MM.1S (cell line): ENCODE data around the gene XXYLT1.

Source experiments
- EZH2 ChIP-seq: fragments of 300-600 bp; sonication (generic); optimal IDR thresholded peaks from 2 replicates; pipeline ENCODE3; 2017; ENCODE audit warnings: low read depth, mild to moderate bottlenecking, antibody characterized with exemption, low read length, mixed read lengths
- EZH2phosphoT487 ChIP-seq: fragments of 300-600 bp; sonication (generic); IDR thresholded peaks from 2 replicates; pipeline ENCODE4 v1.6.1; 2018; ENCODE audit warnings: antibody characterized with exemption, low read length
- TF ChIP-seq, protein P1 (sequence below): fragments of 300-600 bp; sonication (generic); IDR thresholded peaks from 2 replicates; pipeline ENCODE4 v1.5.1; 2016; ENCODE audit warnings: antibody characterized with exemption, low read length, mixed read lengths

DNA sequence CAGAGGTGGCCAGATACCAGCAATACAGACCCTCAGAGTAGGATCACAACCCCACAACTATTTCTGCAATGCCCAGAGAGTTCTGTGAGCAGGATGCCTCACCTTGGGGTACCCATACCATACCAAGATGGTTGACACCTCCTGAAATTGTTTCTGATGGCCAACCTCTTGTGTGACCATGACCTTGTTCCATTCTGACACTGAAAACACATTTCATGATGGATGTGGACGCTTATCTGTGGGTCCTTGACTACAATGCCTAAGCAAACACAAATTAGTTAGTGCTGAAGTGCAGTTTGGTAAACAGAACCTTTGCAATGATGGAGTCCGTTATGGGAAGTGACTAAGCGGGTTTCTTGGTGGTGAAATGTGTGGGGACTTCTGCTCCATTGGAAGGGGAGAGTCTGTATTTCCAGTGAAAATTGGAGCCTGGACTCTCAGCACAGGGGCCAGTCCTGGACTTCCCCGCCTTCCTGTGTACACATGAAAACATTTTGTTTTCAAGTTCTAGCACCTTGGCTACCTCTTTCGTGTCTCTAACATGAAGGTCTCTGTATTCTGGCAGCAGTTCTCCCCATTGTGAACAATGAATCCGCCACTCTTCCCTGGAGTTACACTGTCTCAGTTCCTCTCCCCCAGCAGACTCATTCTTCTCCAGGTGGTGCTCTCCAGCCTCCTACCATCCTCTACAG is 106.2 kb downstream of the XXYLT1 start:
- TF ChIP-seq, protein P1, sequence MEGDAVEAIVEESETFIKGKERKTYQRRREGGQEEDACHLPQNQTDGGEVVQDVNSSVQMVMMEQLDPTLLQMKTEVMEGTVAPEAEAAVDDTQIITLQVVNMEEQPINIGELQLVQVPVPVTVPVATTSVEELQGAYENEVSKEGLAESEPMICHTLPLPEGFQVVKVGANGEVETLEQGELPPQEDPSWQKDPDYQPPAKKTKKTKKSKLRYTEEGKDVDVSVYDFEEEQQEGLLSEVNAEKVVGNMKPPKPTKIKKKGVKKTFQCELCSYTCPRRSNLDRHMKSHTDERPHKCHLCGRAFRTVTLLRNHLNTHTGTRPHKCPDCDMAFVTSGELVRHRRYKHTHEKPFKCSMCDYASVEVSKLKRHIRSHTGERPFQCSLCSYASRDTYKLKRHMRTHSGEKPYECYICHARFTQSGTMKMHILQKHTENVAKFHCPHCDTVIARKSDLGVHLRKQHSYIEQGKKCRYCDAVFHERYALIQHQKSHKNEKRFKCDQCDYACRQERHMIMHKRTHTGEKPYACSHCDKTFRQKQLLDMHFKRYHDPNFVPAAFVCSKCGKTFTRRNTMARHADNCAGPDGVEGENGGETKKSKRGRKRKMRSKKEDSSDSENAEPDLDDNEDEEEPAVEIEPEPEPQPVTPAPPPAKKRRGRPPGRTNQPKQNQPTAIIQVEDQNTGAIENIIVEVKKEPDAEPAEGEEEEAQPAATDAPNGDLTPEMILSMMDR, result no peak
- TF ChIP-seq EZH2 (no peak), EZH2phosphoT487 (no peak)
